ENCODE measurements around the gene PLXNA4. TPM values are rescaled to one million over a fixed set of nuclear protein-coding genes. Genes with fewer than 3 reads are reported as not detected.

Gene PLXNA4
- total RNA-seq, 1 experiment from 2014 or later, result 29.2 TPM

GRCh38 chr7:132362059-132362458 is 214.2 kb downstream of the PLXNA4 start:
- no peak for DNase-seq (ENCODE audit: low read depth)

GRCh38 chr7:132361146-132361545 is 215.1 kb downstream of the PLXNA4 start:
- DNase-seq (ENCODE audit: low read depth), result no peak

GRCh38 chr7:132359743-132360142 is 216.5 kb downstream of the PLXNA4 start:
- no peak for DNase-seq (ENCODE audit: low read depth)

GRCh38 chr7:132355048-132355447 is 221.2 kb downstream of the PLXNA4 start:
- DNase-seq (ENCODE audit: low read depth), result no peak

- no peak for DNase-seq (ENCODE audit: low read depth)
Measured at GRCh38 chr7:132354527-132354926, 221.7 kb downstream of the PLXNA4 start.

- no peak for DNase-seq (ENCODE audit: low read depth)
Measured at GRCh38 chr7:132353936-132354335, 222.3 kb downstream of the PLXNA4 start.

GRCh38 chr7:132352800-132353199 is 223.5 kb downstream of the PLXNA4 start:
- DNase-seq (ENCODE audit: low read depth), result no peak

GRCh38 chr7:132351954-132352499 is 224.2 kb downstream of the PLXNA4 start:
- no peak for DNase-seq (ENCODE audit: low read depth)

GRCh38 chr7:132350741-132351140 is 225.5 kb downstream of the PLXNA4 start:
- no peak for DNase-seq (ENCODE audit: low read depth)

- no peak for DNase-seq (ENCODE audit: low read depth)
Measured at GRCh38 chr7:132349075-132349474, 227.2 kb downstream of the PLXNA4 start.

GRCh38 chr7:132348341-132348740 is 227.9 kb downstream of the PLXNA4 start:
- no peak for DNase-seq (ENCODE audit: low read depth)

- DNase-seq (ENCODE audit: low read depth), result no peak
Measured at GRCh38 chr7:132347858-132348257, 228.4 kb downstream of the PLXNA4 start.

- no peak for DNase-seq (ENCODE audit: low read depth)
Measured at GRCh38 chr7:132347123-132347522, 229.1 kb downstream of the PLXNA4 start.

GRCh38 chr7:132345543-132346129 is 230.6 kb downstream of the PLXNA4 start:
- no peak for DNase-seq (ENCODE audit: low read depth)

- DNase-seq (ENCODE audit: low read depth), result no peak
Measured at GRCh38 chr7:132345030-132345429, 231.2 kb downstream of the PLXNA4 start.

GRCh38 chr7:132343199-132343598 is 233.1 kb downstream of the PLXNA4 start:
- DNase-seq (ENCODE audit: low read depth), result no peak

GRCh38 chr7:132337450-132338080 is 238.7 kb downstream of the PLXNA4 start:
- peak; percentile 46 for DNase-seq (ENCODE audit: low read depth)

GRCh38 chr7:132336797-132337196 is 239.5 kb downstream of the PLXNA4 start:
- DNase-seq (ENCODE audit: low read depth), result no peak

GRCh38 chr7:132333301-132333700 is 243.0 kb downstream of the PLXNA4 start:
- peak; percentile 45 for DNase-seq (ENCODE audit: low read depth)

GRCh38 chr7:132328760-132329159 is 247.5 kb downstream of the PLXNA4 start:
- DNase-seq (ENCODE audit: low read depth), result no peak

- DNase-seq (ENCODE audit: low read depth), result no peak
Measured at GRCh38 chr7:132328047-132328620, 248.1 kb downstream of the PLXNA4 start.

- no peak for DNase-seq (ENCODE audit: low read depth)
Measured at GRCh38 chr7:132326878-132327589, 249.2 kb downstream of the PLXNA4 start.

Data from HT1080 (cell line).